Mononuclear cell (primary cell): Measurements from ENCODE around the gene MACROD1. TPM values are rescaled to one million over a fixed set of nuclear protein-coding genes. Genes with fewer than 3 reads are reported as not detected.

Experiments used
- H3K27me3 ChIP-seq: 2 replicates; pipeline ENCODE4 v1.6.0; 2011; ENCODE audit warnings: low read length, control low read depth; ENCODE audit not compliant: insufficient read depth
- H3K4me1 ChIP-seq: 2 replicates; pipeline ENCODE4 v1.5.1; 2011; ENCODE audit warnings: mild to moderate bottlenecking, low read length, control low read depth; ENCODE audit not compliant: insufficient read depth
- H3K4me3 ChIP-seq: 2 replicates; pipeline ENCODE4 v1.5.1; 2011; ENCODE audit warnings: mild to moderate bottlenecking, low read length, moderate library complexity
- H3K9me3 ChIP-seq: 2 replicates; pipeline ENCODE4 v1.5.1; 2011; ENCODE audit warnings: low read depth, mild to moderate bottlenecking, control low read depth, low read length
- total RNA-seq: library from RNA; depleted of rRNA; stranded (reverse); fragments of >200 nt; gene quantifications from one replicate; pipeline ENCODE4 v1.2.3, GENCODE V29; 2012

MACROD1 gene
- total RNA-seq, 1 donor: 4.0 TPM

GRCh38 chr11:64100782-64101353, 65.0 kb downstream of the MACROD1 start:
- Histone ChIP-seq H3K9me3 (no peaks in the 10 kb centered on the region), H3K27me3 (no peaks in the 10 kb centered on the region), H3K4me1 (no peaks in the 10 kb centered on the region), H3K4me3 (no peak overlapping the region)

- Histone ChIP-seq H3K9me3 (no peaks in the 10 kb centered on the region), H3K4me3 (no peak overlapping the region), H3K4me1 (no peaks in the 10 kb centered on the region), H3K27me3 (no peaks in the 10 kb centered on the region)
Measured at GRCh38 chr11:64100360-64100759, 65.6 kb downstream of the MACROD1 start.

- Histone ChIP-seq H3K4me3 (no peak overlapping the region), H3K4me1 (peaks cover 7% of the 10 kb centered on the region), H3K27me3 (no peaks in the 10 kb centered on the region), H3K9me3 (no peaks in the 10 kb centered on the region)
Measured at GRCh38 chr11:64099436-64099835, 66.5 kb downstream of the MACROD1 start.

GRCh38 chr11:64098318-64098831, 67.5 kb downstream of the MACROD1 start:
- peaks cover 7% of the 10 kb centered on the region for H3K4me1 ChIP-seq
- H3K27me3 ChIP-seq: no peaks in the 10 kb centered on the region

DNA sequence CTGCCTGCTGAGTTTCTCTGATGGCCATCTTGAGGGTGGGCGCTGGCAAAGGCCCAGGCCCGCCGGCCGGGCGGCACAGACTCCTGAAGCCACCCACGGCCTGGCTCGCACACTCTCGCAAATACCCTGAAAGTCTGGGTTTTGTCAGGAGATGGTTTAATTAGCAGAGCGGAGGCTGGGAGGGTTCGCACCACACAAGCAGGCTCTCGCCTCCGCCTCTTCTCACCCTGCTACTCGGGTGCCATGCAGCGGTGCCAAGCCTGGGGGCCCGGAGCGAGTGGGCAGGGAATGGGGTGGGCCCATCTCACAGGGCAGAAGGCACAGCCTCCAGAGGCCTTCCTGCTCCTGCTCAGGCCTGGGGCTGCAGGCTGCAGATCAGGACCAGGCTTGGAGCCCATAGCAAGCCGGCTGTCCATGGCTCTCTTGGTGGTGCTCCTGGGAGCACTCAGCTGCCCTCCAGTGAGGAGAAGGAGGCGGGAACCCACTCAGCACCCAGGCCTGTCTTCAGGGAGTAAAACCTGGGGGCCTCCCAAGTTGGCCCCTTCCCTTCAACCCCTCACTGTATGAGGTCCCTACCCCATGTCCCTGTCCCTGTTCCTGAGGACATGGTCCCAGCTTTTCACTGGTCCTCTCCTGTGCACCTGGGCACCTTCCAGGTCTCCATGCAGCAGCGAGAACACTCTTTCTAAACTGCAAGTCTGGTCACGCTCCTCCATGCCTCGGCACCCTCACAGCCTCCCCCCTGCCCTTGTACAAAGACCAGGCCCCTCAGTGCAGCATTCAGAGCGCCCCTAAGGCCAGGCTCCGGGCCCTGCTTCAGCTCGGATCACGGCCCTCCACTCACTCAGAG, 68.2 kb downstream of the MACROD1 start:
- no peak overlapping the region for H3K4me3 ChIP-seq
- no peaks in the 10 kb centered on the region for H3K9me3 ChIP-seq
- H3K4me1 ChIP-seq: peaks cover 8% of the 10 kb centered on the region
- no peaks in the 10 kb centered on the region for H3K27me3 ChIP-seq

More at GRCh38 chr11:64098318-64098831, 67.5 kb downstream of the MACROD1 start:
- Histone ChIP-seq H3K9me3 (no peaks in the 10 kb centered on the region), H3K4me3 (no peak overlapping the region)

DNA sequence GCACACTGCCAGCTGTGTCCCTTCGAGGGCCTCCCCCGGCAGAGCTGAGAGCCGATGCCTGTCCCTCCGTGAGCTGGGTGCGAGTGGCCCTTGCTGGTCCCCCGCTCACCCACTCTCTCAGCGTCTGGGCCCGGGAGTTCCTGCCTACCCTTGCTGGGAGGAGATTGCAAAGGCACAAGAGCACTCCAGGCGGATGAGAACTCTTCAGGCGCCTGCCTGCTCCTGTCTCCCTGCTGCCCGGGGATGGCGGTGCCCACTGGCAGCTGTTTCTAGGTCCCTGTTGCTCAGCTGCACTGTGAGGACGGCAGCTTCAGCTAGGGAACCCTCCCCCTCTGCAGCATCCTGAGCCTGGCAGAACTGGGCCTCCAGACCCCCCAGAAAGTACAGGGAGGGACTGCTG, 69.1 kb downstream of the MACROD1 start:
- Histone ChIP-seq H3K4me3 (no peak overlapping the region), H3K27me3 (no peaks in the 10 kb centered on the region), H3K4me1 (peaks cover 17% of the 10 kb centered on the region), H3K9me3 (no peaks in the 10 kb centered on the region)

DNA sequence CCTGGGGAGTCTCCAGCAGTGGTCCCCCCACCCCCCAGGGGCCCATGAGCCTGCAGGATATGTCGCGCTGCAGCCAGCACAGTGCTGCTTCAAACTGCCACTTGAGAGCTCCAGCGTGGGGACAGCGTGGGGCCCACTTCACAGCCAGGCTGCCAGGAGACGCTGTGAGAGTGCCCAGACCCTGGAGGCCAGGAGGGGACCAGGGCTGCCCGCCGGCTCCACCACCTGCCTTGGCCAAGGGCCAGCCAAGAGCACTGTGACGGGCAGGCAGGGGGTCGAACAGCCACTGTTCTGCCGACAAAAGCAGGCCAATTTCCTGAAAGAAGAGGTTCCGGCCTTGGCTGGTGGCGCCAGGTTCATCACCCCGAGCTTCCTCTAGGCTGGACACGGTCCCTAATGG, 70.0 kb downstream of the MACROD1 start:
- no peaks in the 10 kb centered on the region for H3K9me3 ChIP-seq
- no peaks in the 10 kb centered on the region for H3K27me3 ChIP-seq
- peaks cover 22% of the 10 kb centered on the region for H3K4me1 ChIP-seq
- no peak overlapping the region for H3K4me3 ChIP-seq

GRCh38 chr11:64095273-64095817, 70.6 kb downstream of the MACROD1 start:
- no peaks in the 10 kb centered on the region for H3K9me3 ChIP-seq
- no peaks in the 10 kb centered on the region for H3K27me3 ChIP-seq
- H3K4me3 ChIP-seq: no peak overlapping the region
- H3K4me1 ChIP-seq: peaks cover 24% of the 10 kb centered on the region

DNA sequence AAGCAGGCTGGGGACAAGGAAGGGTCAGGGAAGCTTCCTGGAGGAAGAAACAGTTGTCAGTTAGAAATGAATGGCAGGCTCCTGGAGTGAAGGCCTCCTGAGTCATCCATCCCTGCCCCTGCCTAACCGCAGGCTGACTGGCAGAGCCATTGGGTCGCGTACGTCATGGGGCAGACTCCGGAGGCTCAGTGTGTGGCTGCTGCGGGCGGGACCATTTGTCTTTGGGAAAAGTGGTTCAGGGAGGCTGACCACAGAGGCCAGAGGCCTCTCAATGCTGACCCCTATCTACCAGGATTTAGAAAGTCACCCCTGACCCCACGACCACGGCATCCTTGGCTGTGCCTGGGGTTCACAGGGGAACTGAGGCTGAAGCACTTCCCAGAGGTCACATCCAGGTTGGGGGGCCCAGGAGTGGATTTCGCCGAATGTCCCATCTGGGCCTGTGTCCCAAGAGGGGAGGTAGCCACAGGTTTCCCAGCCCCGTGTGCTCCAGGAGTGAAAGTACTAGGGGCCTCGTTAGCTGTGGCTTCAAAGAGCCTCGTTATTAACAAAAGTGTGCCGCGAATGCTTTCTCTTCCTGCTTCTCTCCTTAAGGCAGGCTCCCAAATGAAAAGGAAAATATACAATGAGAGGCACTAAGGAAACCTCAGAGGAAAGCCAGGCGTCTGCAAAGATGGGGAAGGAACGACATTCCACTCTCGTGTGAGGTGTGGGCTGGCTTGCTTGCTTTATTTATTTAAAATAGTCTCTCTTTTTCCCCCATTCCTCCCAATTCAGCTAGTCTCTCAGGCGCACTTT, 71.3 kb downstream of the MACROD1 start:
- H3K4me3 ChIP-seq: no peak overlapping the region
- H3K9me3 ChIP-seq: no peaks in the 10 kb centered on the region
- no peaks in the 10 kb centered on the region for H3K27me3 ChIP-seq
- H3K4me1 ChIP-seq: peaks cover 25% of the 10 kb centered on the region

DNA sequence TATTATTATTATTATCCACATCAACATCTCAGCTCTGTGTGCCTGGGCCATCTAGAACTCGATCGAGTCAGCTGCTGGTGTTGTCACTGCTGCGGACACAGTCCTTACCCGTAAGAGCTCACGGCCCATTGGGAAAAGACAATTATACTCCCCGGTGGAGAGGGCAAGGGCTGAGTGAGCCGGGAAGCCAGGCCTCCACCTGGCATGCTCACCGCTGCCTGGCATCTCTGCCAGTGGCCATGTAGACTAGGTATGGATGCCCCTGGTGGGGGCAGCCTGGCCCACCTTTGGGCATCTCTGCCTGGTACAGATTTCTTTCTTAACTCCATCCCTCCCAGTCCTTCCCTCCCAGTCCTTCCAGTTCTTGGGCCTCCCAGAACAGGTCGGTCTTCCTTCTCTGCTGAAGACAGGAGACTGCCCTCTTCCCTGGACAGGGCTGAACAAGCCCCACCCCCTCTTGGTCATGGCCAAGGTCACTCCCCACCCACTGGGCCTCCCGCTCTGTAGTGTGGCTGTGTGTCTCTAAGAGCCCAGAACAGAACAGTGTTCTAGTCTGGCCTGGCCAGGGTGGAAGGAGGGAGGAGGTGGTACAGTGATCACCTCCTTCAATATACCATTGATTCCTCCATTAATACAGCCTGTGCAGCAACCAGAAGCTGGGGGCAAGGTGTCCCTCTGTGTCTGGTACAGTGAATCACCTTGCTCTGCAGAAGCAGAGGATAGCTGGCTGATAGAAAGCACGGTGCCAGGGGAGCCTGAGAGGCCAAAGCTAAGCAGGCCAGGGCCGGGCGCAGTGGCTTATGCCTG, 72.5 kb downstream of the MACROD1 start:
- H3K4me3 ChIP-seq: no peak overlapping the region
- H3K9me3 ChIP-seq: no peaks in the 10 kb centered on the region
- H3K4me1 ChIP-seq: peaks cover 25% of the 10 kb centered on the region
- no peaks in the 10 kb centered on the region for H3K27me3 ChIP-seq

GRCh38 chr11:64092761-64093136, 73.2 kb downstream of the MACROD1 start:
- no peaks in the 10 kb centered on the region for H3K9me3 ChIP-seq
- H3K4me3 ChIP-seq: no peak overlapping the region
- H3K4me1 ChIP-seq: peaks cover 25% of the 10 kb centered on the region
- H3K27me3 ChIP-seq: no peaks in the 10 kb centered on the region

GRCh38 chr11:64092111-64092760, 73.7 kb downstream of the MACROD1 start:
- Histone ChIP-seq H3K27me3 (no peaks in the 10 kb centered on the region), H3K4me3 (no peak overlapping the region), H3K4me1 (peaks cover 25% of the 10 kb centered on the region), H3K9me3 (no peaks in the 10 kb centered on the region)

DNA sequence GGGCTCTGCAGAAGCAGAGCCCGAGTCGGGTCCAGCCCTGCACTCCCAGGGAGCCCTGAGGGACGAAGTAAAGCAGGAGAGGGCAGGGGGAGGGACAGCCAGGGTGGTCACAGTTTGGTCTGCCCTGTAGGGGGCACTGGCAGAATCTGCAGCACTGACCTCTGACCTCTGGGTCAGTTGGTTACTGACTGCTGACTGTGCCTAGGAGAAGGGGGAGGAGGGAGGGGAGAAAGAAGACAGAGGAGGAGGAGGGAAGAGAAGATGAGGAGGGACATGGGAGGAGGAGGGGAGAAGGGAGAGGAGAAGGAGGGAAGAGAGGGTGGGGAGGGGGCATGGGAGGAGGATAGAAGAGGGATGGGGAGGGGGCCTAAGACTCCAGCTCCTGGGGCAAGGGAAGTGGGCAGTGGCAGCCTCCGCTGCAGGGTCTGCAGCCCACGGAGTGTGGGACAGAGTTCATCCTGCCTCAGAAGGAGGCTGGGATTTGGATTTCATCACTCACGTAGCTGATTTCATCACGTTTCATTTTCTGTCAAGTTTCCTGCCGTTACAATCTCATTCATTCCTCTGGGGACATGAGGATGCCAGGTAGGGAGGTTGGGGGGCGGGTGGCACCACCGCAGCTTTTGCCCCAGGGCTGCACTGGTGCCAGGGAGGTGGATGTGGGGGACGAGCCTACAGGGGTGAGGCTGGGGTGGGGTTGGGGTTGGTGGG, 75.0 kb downstream of the MACROD1 start:
- Histone ChIP-seq H3K9me3 (no peaks in the 10 kb centered on the region), H3K4me3 (no peak overlapping the region), H3K4me1 (peaks cover 25% of the 10 kb centered on the region), H3K27me3 (no peaks in the 10 kb centered on the region)
